Activated B cell treated with CpG ODN at 0.5 μM for 24 hours (primary cell): Measurements from ENCODE around the gene STX4. TPM values are rescaled to one million over a fixed set of nuclear protein-coding genes. Genes with fewer than 3 reads are reported as not detected.

Source experiments
- ATAC-seq: fragments of 200-7000 bp; cut with Tn5 transposase; one replicate; pipeline ENCODE4 v1.10.0; 2021; ENCODE audit warnings: low read depth, mild to moderate bottlenecking, moderate library complexity
- CTCF ChIA-PET: fragments of 350-600 bp; sonication (Branson Sonifier 250); formaldehyde crosslinking; loops from one replicate; lab custom pipeline; 2021; ENCODE audit warnings: antibody characterized with exemption; lab: Charles Lee
- POLR2A ChIA-PET: fragments of 350-600 bp; sonication (Branson Sonifier 250); formaldehyde crosslinking; loops from one replicate; lab custom pipeline; 2021; ENCODE audit warnings: antibody characterized with exemption; lab: Charles Lee
- DNase-seq: peaks from one replicate; pipeline ENCODE4 v3.0.0; 2022
- H3K27ac Mint-ChIP-seq: one replicate; pipeline ENCODE4 v1.8.0; 2020; ENCODE audit warnings: mixed read lengths
- H3K27me3 Mint-ChIP-seq: one replicate; pipeline ENCODE4 v1.8.0; 2021; ENCODE audit warnings: mixed read lengths
- H3K36me3 Mint-ChIP-seq: one replicate; pipeline ENCODE4 v1.8.0; 2021; ENCODE audit warnings: low read depth, mixed read lengths
- H3K4me1 Mint-ChIP-seq: one replicate; pipeline ENCODE4 v1.8.0; 2021; ENCODE audit warnings: mixed read lengths
- H3K4me3 Mint-ChIP-seq: one replicate; pipeline ENCODE4 v1.8.0; 2020; ENCODE audit warnings: mild to moderate bottlenecking, mixed read lengths
- H3K9me3 Mint-ChIP-seq: one replicate; pipeline ENCODE4 v1.8.0; 2020; ENCODE audit warnings: mixed read lengths
- CTCF ChIP-seq: fragments of 200-600 bp; IDR thresholded peaks from one replicate; pipeline ENCODE4 v1.8.0; 2022; ENCODE audit warnings: antibody characterized with exemption, mild to moderate bottlenecking
- intact Hi-C: fragments of 100-400 bp; cut with micrococcal nuclease; formaldehyde crosslinking; loops from one replicate; pipeline ENCODE4 v1.15.1; 2024
- total RNA-seq: library from RNA; stranded (reverse); gene quantifications from 2 replicates; pipeline ENCODE4 v1.2.3, GENCODE V29; 2022

The STX4 gene
- total RNA-seq, 1 donor from 2014 or later, result 107 TPM

DNA sequence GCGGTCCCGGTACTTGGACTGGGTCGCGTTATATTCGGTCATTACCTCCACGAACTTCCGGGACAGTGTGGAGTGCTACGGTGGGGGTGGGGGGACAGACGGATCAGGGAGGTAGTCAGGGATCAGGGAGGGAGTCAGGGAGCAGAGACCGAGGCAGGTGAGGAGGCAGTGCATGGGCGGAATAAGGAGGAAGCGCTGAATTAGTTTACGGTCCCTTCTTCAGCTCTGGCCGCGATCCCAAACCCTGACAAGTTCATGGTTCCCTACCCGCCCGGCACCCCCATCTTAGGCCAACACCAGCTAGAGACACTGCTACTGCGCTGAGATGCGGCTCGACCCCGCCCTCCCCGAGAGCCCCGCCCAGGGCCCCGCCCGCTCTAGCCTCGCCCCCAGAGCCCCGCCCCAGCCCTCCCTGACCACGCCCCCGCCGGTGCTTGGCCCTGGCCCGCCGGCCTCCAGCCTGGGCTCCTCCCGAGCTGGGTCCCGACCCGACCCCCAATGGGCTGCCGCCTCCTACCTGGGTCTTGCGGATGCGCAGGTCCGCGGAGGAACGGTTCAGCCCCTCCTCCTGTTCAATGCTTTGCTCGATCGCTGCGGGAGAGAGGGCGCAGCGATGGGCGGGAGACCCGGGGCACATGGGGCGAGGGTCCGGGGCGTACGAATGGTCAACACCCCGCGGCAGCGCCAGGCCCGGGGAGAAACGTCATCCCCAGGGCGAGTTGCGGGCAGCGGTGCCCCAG, 36.2 kb upstream of the STX4 start:
- TF ChIP-seq CTCF, result no peak
- intact Hi-C loops, result loop anchor here (1.0 to 2.0 kb wide), 4 partner anchors 36 to 145 kb away; partner anchors contain the start of genes STX4, VKORC1, ZNF646 and ZNF668
- Mint-ChIP-seq H3K27ac (peak overlapping the region; percentile 76), H3K4me1 (peaks cover 12% of the 10 kb centered on the region), H3K4me3 (peak overlapping the region; percentile 87), H3K9me3 (no peaks in the 10 kb centered on the region), H3K27me3 (no peaks in the 10 kb centered on the region), H3K36me3 (no peaks in the 10 kb centered on the region)
- ATAC-seq, result peak; percentile 99
- peak; percentile 68 for DNase-seq
- ChIA-PET POLR2A (interaction anchor here (0.5 to 2.1 kb wide), 10 partner anchors 11 to 877 kb away, joined by 3 to 13 read pairs (median 3); partner anchors contain the start of genes KAT8, ZNF267, ZNF646 and ZNF668), CTCF (interaction anchor here (4.8 kb wide), 1 partner anchor 13 kb away, joined by 18 read pairs; the partner anchor contains the start of gene HSD3B7)

DNA sequence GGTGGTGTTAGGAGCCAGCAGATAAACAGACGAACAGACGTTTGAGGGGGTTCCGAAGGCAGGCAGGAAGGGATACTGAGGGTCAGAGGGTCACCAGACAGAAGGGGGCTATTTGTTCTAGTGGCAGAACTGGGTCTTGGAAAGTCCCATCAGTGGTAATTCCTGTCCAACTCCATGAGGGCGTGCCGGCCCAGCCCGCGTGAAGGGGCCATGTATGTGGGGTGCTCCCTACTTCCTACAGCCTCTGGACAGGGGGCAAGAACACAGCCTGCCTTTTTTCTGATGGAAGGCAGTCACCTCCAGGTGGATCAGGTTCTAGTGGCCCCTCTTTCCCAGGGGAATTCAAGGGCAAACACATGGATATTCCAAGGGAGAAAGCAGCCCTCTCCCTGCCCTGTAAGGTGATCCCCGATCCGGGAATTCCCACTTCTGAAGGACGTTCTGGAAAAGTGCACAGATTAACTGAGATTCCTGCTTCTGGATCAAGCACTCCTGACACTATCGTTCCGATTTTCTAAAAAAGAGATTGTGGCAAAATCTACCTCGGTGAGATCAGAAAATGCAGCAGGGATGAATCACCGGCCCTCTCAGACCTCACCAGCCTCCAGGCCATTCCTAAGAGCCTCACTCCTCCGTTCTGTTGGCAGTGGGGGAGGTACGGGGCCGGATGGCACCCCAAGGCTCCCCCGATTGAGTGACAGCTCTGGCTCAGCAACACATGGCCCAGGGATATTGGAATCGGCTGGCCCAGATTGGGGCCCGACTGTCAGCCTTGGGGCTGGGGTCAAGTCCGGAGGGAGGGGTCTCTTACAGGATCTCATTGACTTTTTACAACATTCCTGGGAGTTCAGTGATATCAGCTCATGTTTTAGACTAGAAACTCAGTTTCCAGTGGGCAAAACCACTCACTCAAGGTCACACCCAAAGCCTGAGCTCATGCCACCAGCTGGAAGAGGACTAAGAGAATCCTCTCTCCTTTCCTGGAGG, 35.3 kb upstream of the STX4 start:
- H3K27ac Mint-ChIP-seq, result no peak overlapping the region
- no peak for TF ChIP-seq CTCF
- intact Hi-C loops, result loop anchor here (1.0 to 2.0 kb wide), 4 partner anchors 35 to 144 kb away; partner anchors contain the start of genes STX4, VKORC1, ZNF646 and ZNF668
- H3K27me3 Mint-ChIP-seq, result no peaks in the 10 kb centered on the region
- ChIA-PET CTCF (interaction anchor here (4.8 kb wide), 1 partner anchor 14 kb away, joined by 18 read pairs; the partner anchor contains the start of gene HSD3B7), POLR2A (interaction anchor here (0.5 to 2.1 kb wide), 10 partner anchors 12 to 876 kb away, joined by 3 to 13 read pairs (median 3); partner anchors contain the start of genes KAT8, ZNF267, ZNF646 and ZNF668)
- DNase-seq (no peak), ATAC-seq (no peak)
- H3K4me3 Mint-ChIP-seq, result peak overlapping the region; percentile 70
- H3K4me1 Mint-ChIP-seq, result peaks cover 12% of the 10 kb centered on the region
- H3K36me3 Mint-ChIP-seq, result no peaks in the 10 kb centered on the region
- H3K9me3 Mint-ChIP-seq, result no peaks in the 10 kb centered on the region

DNA sequence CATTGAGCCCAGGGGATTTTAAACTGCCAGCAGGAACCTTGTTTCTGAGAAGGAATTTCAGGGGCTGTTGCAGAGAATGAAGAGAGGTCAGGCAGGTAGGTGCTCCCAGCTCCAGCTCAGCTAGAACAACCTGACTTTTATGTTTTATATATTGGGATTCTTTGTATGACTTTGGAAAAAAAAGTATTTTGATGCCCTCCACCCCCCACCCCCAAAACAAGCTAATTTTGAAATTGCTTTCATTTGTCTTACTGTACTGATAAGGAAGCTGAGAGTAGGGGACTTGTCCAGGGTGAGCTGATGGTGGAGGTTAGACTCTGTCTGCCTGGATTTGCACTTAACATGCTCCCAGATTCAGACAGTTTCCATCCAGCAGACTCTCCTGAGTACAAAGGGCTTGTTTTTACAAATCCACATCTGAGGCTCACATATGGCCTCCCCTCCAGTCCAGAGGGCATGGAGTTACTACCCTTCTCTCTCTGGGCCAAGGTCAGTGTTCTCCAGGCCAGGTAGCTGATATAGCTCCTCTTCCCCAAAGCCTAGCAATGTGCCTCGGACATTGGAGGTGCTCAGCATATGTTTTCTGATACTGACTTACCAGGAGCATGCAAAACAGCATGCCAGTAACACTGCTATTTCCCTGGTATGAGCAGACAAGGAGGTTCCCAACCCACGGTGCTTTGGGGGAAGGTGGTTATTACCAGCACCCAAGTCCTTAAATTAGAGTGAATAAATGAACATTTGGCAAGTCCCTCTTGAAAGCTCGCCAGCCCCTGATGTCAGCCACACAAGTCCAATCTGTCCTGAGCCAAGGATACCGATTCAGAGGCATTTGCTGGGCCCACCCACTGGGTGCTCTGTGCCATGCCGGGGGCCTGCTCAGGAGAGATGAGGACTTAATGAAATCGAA, 34.3 kb upstream of the STX4 start:
- H3K4me3 Mint-ChIP-seq, result no peak overlapping the region
- no peak for DNase-seq
- H3K9me3 Mint-ChIP-seq, result no peaks in the 10 kb centered on the region
- peaks cover 12% of the 10 kb centered on the region for H3K4me1 Mint-ChIP-seq
- CTCF ChIA-PET, result no interaction called here
- no peak for TF ChIP-seq CTCF
- no peak overlapping the region for H3K27ac Mint-ChIP-seq
- ATAC-seq, result no peak
- POLR2A ChIA-PET, result interaction anchor here (0.5 to 1.0 kb wide), 6 partner anchors 75 to 374 kb away, joined by 3 read pairs; partner anchors contain the start of genes ZNF646 and ZNF668
- no peaks in the 10 kb centered on the region for H3K27me3 Mint-ChIP-seq
- intact Hi-C loops, result no loop called here
- H3K36me3 Mint-ChIP-seq, result no peaks in the 10 kb centered on the region

- POLR2A ChIA-PET, result interaction anchor here (0.7 kb wide), 2 partner anchors 12 to 29 kb away, joined by 3 to 5 read pairs; no protein-coding TSS in a partner anchor
- ATAC-seq (no peak), DNase-seq (no peak)
- no peaks in the 10 kb centered on the region for H3K9me3 Mint-ChIP-seq
- intact Hi-C loops, result no loop called here
- CTCF ChIA-PET, result no interaction called here
- no peak for TF ChIP-seq CTCF
- H3K27me3 Mint-ChIP-seq, result no peaks in the 10 kb centered on the region
- H3K4me3 Mint-ChIP-seq, result no peak overlapping the region
- no peak overlapping the region for H3K27ac Mint-ChIP-seq
- no peaks in the 10 kb centered on the region for H3K36me3 Mint-ChIP-seq
- H3K4me1 Mint-ChIP-seq, result peaks cover 8% of the 10 kb centered on the region
Measured at GRCh38 chr16:31000671-31001382, 32.5 kb upstream of the STX4 start.
